WTC11 (cell line): ENCODE data around the gene UBE2S. TPM values are rescaled to one million over a fixed set of nuclear protein-coding genes. Genes with fewer than 3 reads are reported as not detected.
A peak's percentile ranks its signal among the peaks of the same experiment; 100 is the strongest.

Experiments used
- ATAC-seq: fragments of 200-7000 bp; cut with Tn5 transposase; 2 replicates; pipeline ENCODE4 v1.10.0; 2021; ENCODE audit warnings: mild to moderate bottlenecking, moderate library complexity
- CTCF ChIA-PET: fragments of 300-600 bp; sonication (Branson Sonifier 250); formaldehyde crosslinking; loops from one replicate; lab custom pipeline; 2021; ENCODE audit warnings: antibody characterized with exemption; lab: Charles Lee
- POLR2A ChIA-PET: fragments of 350-600 bp; sonication (Branson Sonifier 250); formaldehyde crosslinking; loops from one replicate; lab custom pipeline; 2021; ENCODE audit warnings: antibody characterized with exemption; lab: Charles Lee
- DNase-seq: peaks from one replicate; pipeline ENCODE4 v3.0.0; 2021; ENCODE audit warnings: low spot score
- H3K27ac Mint-ChIP-seq: 2 replicates; pipeline ENCODE4 v1.8.0; 2021; ENCODE audit warnings: mixed read lengths
- H3K27me3 Mint-ChIP-seq: 2 replicates; pipeline ENCODE4 v1.8.0; 2021; ENCODE audit warnings: low read depth, mild to moderate bottlenecking, moderate library complexity, mixed read lengths
- H3K36me3 Mint-ChIP-seq: 2 replicates; pipeline ENCODE4 v1.8.0; 2021; ENCODE audit warnings: mixed read lengths
- H3K4me1 Mint-ChIP-seq: 2 replicates; pipeline ENCODE4 v1.8.0; 2022; ENCODE audit warnings: mixed read lengths
- H3K4me3 Mint-ChIP-seq: 2 replicates; pipeline ENCODE4 v1.8.0; 2021; ENCODE audit warnings: mild to moderate bottlenecking, moderate library complexity, mixed read lengths
- H3K9me3 Mint-ChIP-seq: 2 replicates; pipeline ENCODE4 v1.8.0; 2021; ENCODE audit warnings: mixed read lengths
- KAT7 ChIP-seq: sonication (generic); formaldehyde crosslinking; IDR thresholded peaks from 2 replicates; pipeline ENCODE4 v1.8.1; 2023; ENCODE audit warnings: missing genetic modification reagents, mild to moderate bottlenecking, borderline replicate concordance
- NFE2L1 ChIP-seq: sonication (generic); formaldehyde crosslinking; IDR thresholded peaks from 2 replicates; pipeline ENCODE4 v1.8.1; 2023; ENCODE audit warnings: missing genetic modification reagents
- NFYB ChIP-seq: sonication (generic); formaldehyde crosslinking; conservative IDR thresholded peaks from 2 replicates; pipeline ENCODE4 v1.8.0; 2022; ENCODE audit warnings: low read depth, missing genetic modification reagents
- SMAD3 ChIP-seq: sonication (generic); formaldehyde crosslinking; IDR thresholded peaks from 2 replicates; pipeline ENCODE4 v1.8.0; 2022; ENCODE audit warnings: missing genetic modification reagents, mild to moderate bottlenecking, borderline replicate concordance
- SP1 ChIP-seq: sonication (generic); formaldehyde crosslinking; conservative IDR thresholded peaks from 2 replicates; pipeline ENCODE4 v1.8.1; 2022; ENCODE audit warnings: missing genetic modification reagents
- TEAD1 ChIP-seq: sonication (generic); formaldehyde crosslinking; IDR thresholded peaks from 2 replicates; pipeline ENCODE4 v1.8.0; 2022; ENCODE audit warnings: mild to moderate bottlenecking, missing genetic modification reagents
- TEAD4 ChIP-seq: sonication (generic); formaldehyde crosslinking; IDR thresholded peaks from 2 replicates; pipeline ENCODE4 v1.8.0; 2022; ENCODE audit warnings: mild to moderate bottlenecking, missing genetic modification reagents
- TP53 ChIP-seq: sonication (generic); formaldehyde crosslinking; IDR thresholded peaks from 2 replicates; pipeline ENCODE4 v1.8.1; 2023; ENCODE audit warnings: mild to moderate bottlenecking, missing genetic modification reagents
- USF2 ChIP-seq: sonication (generic); formaldehyde crosslinking; IDR thresholded peaks from 2 replicates; pipeline ENCODE4 v1.8.1; 2023; ENCODE audit warnings: mild to moderate bottlenecking, missing genetic modification reagents, moderate library complexity
- total RNA-seq: library from RNA; stranded (reverse); gene quantifications from 3 replicates; pipeline ENCODE4 v1.2.3, GENCODE V29; 2021
- TF ChIP-seq, protein P1 (sequence below): fragments of 250-450 bp; sonication (Bioruptor Pico); IDR thresholded peaks from 2 replicates; pipeline ENCODE4 v1.9.0; 2021; ENCODE audit warnings: mild to moderate bottlenecking
- TF ChIP-seq, protein P2 (sequence below): fragments of 200-600 bp; IDR thresholded peaks from 2 replicates; pipeline ENCODE4 v1.8.0; 2022; ENCODE audit warnings: antibody characterized with exemption
- TF ChIP-seq, protein P3 (sequence below): sonication (generic); formaldehyde crosslinking; IDR thresholded peaks from 2 replicates; pipeline ENCODE4 v1.8.0; 2022; ENCODE audit warnings: mild to moderate bottlenecking, missing genetic modification reagents
- TF ChIP-seq, protein P4 (sequence below): sonication (generic); formaldehyde crosslinking; IDR thresholded peaks from 2 replicates; pipeline ENCODE4 v1.8.1; 2022; ENCODE audit warnings: mild to moderate bottlenecking, missing genetic modification reagents, moderate library complexity, borderline replicate concordance
- TF ChIP-seq, protein P5 (sequence below): sonication (generic); formaldehyde crosslinking; IDR thresholded peaks from 2 replicates; pipeline ENCODE4 v1.8.1; 2022; ENCODE audit warnings: missing genetic modification reagents, borderline replicate concordance

Gene UBE2S
- total RNA-seq, 1 experiment from 2014 or later = 442 TPM

- no peaks in the 10 kb centered on the region for H3K36me3 Mint-ChIP-seq
- DNase-seq (no peak), ATAC-seq (no peak)
- ChIA-PET CTCF (interaction anchor here (0.8 to 1.4 kb wide), 5 partner anchors 20 to 165 kb away, joined by 3 read pairs; partner anchors contain the start of gene ISOC2), POLR2A (no interaction called here)
- peaks cover 23% of the 10 kb centered on the region for H3K4me1 Mint-ChIP-seq
- H3K4me3 Mint-ChIP-seq = peak overlapping the region; percentile 62
- H3K27ac Mint-ChIP-seq = no peak overlapping the region; the same call in none of the 2 replicates
- peaks cover 8% of the 10 kb centered on the region for H3K27me3 Mint-ChIP-seq
- no peaks in the 10 kb centered on the region for H3K9me3 Mint-ChIP-seq
- TF ChIP-seq KAT7 (no peak), TEAD4 (CRISPR knock-in tag) (no peak), TP53 (no peak), USF2 (CRISPR knock-in tag) (no peak), NFYB (no peak), NFE2L1 (no peak)
- TF ChIP-seq, protein P1, sequence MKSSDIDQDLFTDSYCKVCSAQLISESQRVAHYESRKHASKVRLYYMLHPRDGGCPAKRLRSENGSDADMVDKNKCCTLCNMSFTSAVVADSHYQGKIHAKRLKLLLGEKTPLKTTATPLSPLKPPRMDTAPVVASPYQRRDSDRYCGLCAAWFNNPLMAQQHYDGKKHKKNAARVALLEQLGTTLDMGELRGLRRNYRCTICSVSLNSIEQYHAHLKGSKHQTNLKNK (CRISPR knock-in tag) = no peak
- TF ChIP-seq, protein P2, sequence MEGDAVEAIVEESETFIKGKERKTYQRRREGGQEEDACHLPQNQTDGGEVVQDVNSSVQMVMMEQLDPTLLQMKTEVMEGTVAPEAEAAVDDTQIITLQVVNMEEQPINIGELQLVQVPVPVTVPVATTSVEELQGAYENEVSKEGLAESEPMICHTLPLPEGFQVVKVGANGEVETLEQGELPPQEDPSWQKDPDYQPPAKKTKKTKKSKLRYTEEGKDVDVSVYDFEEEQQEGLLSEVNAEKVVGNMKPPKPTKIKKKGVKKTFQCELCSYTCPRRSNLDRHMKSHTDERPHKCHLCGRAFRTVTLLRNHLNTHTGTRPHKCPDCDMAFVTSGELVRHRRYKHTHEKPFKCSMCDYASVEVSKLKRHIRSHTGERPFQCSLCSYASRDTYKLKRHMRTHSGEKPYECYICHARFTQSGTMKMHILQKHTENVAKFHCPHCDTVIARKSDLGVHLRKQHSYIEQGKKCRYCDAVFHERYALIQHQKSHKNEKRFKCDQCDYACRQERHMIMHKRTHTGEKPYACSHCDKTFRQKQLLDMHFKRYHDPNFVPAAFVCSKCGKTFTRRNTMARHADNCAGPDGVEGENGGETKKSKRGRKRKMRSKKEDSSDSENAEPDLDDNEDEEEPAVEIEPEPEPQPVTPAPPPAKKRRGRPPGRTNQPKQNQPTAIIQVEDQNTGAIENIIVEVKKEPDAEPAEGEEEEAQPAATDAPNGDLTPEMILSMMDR = no peak
- TF ChIP-seq, protein P3, sequence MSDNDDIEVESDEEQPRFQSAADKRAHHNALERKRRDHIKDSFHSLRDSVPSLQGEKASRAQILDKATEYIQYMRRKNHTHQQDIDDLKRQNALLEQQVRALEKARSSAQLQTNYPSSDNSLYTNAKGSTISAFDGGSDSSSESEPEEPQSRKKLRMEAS = no peak
- TF ChIP-seq, protein P4, sequence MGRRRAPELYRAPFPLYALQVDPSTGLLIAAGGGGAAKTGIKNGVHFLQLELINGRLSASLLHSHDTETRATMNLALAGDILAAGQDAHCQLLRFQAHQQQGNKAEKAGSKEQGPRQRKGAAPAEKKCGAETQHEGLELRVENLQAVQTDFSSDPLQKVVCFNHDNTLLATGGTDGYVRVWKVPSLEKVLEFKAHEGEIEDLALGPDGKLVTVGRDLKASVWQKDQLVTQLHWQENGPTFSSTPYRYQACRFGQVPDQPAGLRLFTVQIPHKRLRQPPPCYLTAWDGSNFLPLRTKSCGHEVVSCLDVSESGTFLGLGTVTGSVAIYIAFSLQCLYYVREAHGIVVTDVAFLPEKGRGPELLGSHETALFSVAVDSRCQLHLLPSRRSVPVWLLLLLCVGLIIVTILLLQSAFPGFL = no peak
- TF ChIP-seq, protein P5, sequence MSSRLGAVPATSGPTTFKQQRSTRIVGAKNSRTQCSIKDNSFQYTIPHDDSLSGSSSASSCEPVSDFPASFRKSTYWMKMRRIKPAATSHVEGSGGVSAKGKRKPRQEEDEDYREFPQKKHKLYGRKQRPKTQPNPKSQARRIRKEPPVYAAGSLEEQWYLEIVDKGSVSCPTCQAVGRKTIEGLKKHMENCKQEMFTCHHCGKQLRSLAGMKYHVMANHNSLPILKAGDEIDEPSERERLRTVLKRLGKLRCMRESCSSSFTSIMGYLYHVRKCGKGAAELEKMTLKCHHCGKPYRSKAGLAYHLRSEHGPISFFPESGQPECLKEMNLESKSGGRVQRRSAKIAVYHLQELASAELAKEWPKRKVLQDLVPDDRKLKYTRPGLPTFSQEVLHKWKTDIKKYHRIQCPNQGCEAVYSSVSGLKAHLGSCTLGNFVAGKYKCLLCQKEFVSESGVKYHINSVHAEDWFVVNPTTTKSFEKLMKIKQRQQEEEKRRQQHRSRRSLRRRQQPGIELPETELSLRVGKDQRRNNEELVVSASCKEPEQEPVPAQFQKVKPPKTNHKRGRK (CRISPR knock-in tag) = no peak
Measured at GRCh38 chr19:55441319-55441691, 33.7 kb upstream of the UBE2S start.

- Mint-ChIP-seq H3K4me3 (peak overlapping the region; percentile 62), H3K27me3 (peaks cover 8% of the 10 kb centered on the region), H3K36me3 (no peaks in the 10 kb centered on the region), H3K4me1 (peaks cover 23% of the 10 kb centered on the region), H3K9me3 (no peaks in the 10 kb centered on the region), H3K27ac (0 out of 2 replicates have a peak overlapping the region, but pooled peaks have one; percentile 2)
- ChIA-PET CTCF (interaction anchor here (1.1 kb wide), 1 partner anchor 22 kb away, joined by 3 read pairs; no protein-coding TSS in a partner anchor), POLR2A (interaction anchor here (0.6 kb wide), 1 partner anchor 143 kb away, joined by 3 read pairs; no protein-coding TSS in a partner anchor)
- ATAC-seq = peak; percentile 42
- TF ChIP-seq TEAD1 (CRISPR knock-in tag) = no peak
- TF ChIP-seq SP1 (CRISPR knock-in tag) = peak; percentile 42
- DNase-seq = peak; percentile 88
Measured at GRCh38 chr19:55440411-55441105, 33.0 kb upstream of the UBE2S start.

DNA sequence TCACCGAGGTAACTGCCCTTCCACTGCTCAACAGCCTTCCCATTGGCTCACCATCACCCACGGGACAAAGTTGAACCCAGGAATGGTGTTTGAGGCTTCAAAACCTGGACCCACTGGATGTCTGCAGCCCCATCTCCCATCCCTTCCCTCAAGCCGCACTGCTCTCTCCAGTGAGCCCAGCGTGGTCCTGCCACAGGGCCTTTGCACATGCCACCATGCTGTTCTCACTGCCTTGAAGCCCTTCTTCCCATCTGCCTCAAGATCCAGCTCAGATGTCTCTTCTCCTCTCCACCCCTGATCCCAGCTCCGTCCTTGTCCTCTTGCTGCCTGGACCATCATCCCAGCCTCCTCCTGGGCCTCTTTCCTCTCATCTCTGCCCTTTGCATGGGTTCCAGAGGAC lies 31.5 kb upstream of the UBE2S start:
- H3K27me3 Mint-ChIP-seq = peaks cover 8% of the 10 kb centered on the region
- no peak overlapping the region for H3K4me3 Mint-ChIP-seq

More for the DNA sequence above, 31.5 kb upstream of the UBE2S start:
- peaks cover 20% of the 10 kb centered on the region for H3K4me1 Mint-ChIP-seq
- DNase-seq (no peak), ATAC-seq (no peak)
- ChIA-PET CTCF (no interaction called here), POLR2A (interaction anchor here (0.7 kb wide), 1 partner anchor 81 kb away, joined by 4 read pairs; no protein-coding TSS in a partner anchor)
- H3K27ac Mint-ChIP-seq = no peak overlapping the region
- TF ChIP-seq SMAD3 (CRISPR knock-in tag) = no peak
- H3K36me3 Mint-ChIP-seq = no peaks in the 10 kb centered on the region
- H3K9me3 Mint-ChIP-seq = no peaks in the 10 kb centered on the region
